ENCODE data around the gene MYL7.

DNA sequence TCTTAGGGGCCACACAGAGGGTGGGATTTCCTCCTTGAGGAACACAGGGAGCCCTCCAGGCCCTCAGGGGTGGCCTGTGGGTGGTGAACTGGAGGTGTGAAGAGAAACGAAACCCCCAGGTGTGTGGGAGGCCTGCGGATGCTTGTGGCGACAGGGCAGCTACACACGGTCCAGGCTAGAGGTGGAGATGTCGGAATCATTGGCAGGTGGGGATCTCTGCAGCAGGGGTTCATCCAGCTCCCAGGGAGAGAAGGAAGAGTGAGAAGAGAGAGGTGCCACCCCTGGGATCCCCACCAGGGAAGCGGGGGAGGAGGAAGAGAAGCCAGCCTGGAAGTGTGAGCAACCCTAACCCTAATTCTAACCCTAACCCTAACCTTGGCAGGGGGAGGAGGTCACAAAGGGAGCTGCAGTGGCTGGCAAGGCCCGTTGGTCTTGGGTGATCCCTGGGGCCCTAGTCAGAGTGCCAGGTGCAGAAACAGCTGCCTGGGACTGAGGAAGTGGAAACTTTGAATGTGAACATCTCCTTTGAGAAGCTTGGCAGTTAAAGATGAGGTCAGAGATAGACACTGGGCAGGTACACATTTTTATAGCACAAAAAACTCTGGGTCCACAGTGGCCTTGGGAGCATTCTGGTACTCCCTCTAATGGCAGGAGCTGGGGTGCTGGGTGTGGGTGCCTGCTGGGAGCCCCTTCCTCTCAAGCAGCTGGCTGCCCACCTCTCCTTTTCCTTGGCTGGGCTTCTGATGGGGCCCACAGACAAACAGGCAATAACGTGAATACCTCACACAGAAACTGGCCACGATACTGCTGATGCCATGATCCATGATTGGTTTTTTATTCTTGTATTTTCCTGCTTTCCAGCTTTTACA lies 43.8 kb downstream of the MYL7 start:
- no peak for TF ChIP-seq EZH2 (IDR thresholded peaks at IDR 0.05; ENCODE audit: low read depth, unreplicated experiment)
- TF ChIP-seq, protein P1, sequence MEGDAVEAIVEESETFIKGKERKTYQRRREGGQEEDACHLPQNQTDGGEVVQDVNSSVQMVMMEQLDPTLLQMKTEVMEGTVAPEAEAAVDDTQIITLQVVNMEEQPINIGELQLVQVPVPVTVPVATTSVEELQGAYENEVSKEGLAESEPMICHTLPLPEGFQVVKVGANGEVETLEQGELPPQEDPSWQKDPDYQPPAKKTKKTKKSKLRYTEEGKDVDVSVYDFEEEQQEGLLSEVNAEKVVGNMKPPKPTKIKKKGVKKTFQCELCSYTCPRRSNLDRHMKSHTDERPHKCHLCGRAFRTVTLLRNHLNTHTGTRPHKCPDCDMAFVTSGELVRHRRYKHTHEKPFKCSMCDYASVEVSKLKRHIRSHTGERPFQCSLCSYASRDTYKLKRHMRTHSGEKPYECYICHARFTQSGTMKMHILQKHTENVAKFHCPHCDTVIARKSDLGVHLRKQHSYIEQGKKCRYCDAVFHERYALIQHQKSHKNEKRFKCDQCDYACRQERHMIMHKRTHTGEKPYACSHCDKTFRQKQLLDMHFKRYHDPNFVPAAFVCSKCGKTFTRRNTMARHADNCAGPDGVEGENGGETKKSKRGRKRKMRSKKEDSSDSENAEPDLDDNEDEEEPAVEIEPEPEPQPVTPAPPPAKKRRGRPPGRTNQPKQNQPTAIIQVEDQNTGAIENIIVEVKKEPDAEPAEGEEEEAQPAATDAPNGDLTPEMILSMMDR (conservative IDR thresholded peaks at IDR 0.05; ENCODE audit: low read depth in 2 of 2): no peak
